ENCODE results near the gene KIAA0930. TPM values are rescaled to one million over a fixed set of nuclear protein-coding genes. Genes with fewer than 3 reads are reported as not detected.

The KIAA0930 gene
- total RNA-seq, 3 donors from 2014 or later (not counting 1 experiment from before 2014, with no cell fraction given), result 32.6 to 39.1 (median 38.4) TPM

GRCh38 chr22:45187891-45188290, 52.8 kb downstream of the KIAA0930 start:
- Histone ChIP-seq H3K27ac (ENCODE audit: low read length) (no peak overlapping the region), H3K36me3 (ENCODE audit: control insufficient read depth, insufficient read depth, low read length) (peaks cover 34% of the 10 kb centered on the region), H3K27me3 (ENCODE audit: control insufficient read depth, insufficient read depth, low read length) (no peaks in the 10 kb centered on the region), H3K4me3 (ENCODE audit: low read length) (no peak overlapping the region), H3K4me1 (ENCODE audit: control insufficient read depth, insufficient read depth, low read length) (no peaks in the 10 kb centered on the region), H3K9me3 (ENCODE audit: control insufficient read depth, insufficient read depth, low read length) (no peaks in the 10 kb centered on the region)
- WGBS (ENCODE audit: insufficient coverage), result 91% methylated on average over 4 of the region's 4 CpGs
- intact Hi-C loops (cut with micrococcal nuclease), result no loop called here
- H3K36me3 Mint-ChIP-seq, result peaks cover 12% of the 10 kb centered on the region
- no peaks in the 10 kb centered on the region for H3K9me3 Mint-ChIP-seq
- peaks cover 0 to 11% of the 10 kb centered on the region in 2 donors for H3K4me1 Mint-ChIP-seq
- no peak overlapping the region for H3K4me3 Mint-ChIP-seq
- ATAC-seq (no peak), DNase-seq (no peak)
- no peaks in the 10 kb centered on the region for H3K27me3 Mint-ChIP-seq (ENCODE audit: low read depth in 2 of 2)
- TF ChIP-seq CTCF (IDR thresholded peaks at IDR 0.05), result no peak
- peak overlapping the region in 1 of 2 donors; percentile 43 for H3K27ac Mint-ChIP-seq

- intact Hi-C loops (cut with micrococcal nuclease), result no loop called here
- Histone ChIP-seq H3K4me1 (ENCODE audit: control insufficient read depth, insufficient read depth, low read length) (no peaks in the 10 kb centered on the region), H3K27me3 (ENCODE audit: control insufficient read depth, insufficient read depth, low read length) (no peaks in the 10 kb centered on the region), H3K27ac (ENCODE audit: low read length) (no peak overlapping the region), H3K36me3 (ENCODE audit: control insufficient read depth, insufficient read depth, low read length) (peaks cover 47% of the 10 kb centered on the region), H3K4me3 (ENCODE audit: low read length) (no peak overlapping the region), H3K9me3 (ENCODE audit: control insufficient read depth, insufficient read depth, low read length) (no peaks in the 10 kb centered on the region)
- ATAC-seq, result no peak
- H3K4me1 Mint-ChIP-seq, result peaks cover 0 to 11% of the 10 kb centered on the region in 2 donors
- H3K27me3 Mint-ChIP-seq (ENCODE audit: low read depth in 2 of 2), result no peaks in the 10 kb centered on the region
- peak overlapping the region; percentile 26 to 69 for H3K27ac Mint-ChIP-seq
- H3K9me3 Mint-ChIP-seq, result no peaks in the 10 kb centered on the region
- peaks cover 12% of the 10 kb centered on the region for H3K36me3 Mint-ChIP-seq
- TF ChIP-seq CTCF (IDR thresholded peaks at IDR 0.05), result no peak
- no peak for DNase-seq
- H3K4me3 Mint-ChIP-seq, result no peak overlapping the region
- WGBS (ENCODE audit: insufficient coverage), result 81% methylated on average over 16 of the region's 16 CpGs
Observed at GRCh38 chr22:45185718-45186514, 54.8 kb downstream of the KIAA0930 start.

GRCh38 chr22:45183974-45184373, 56.7 kb downstream of the KIAA0930 start:
- no peak overlapping the region for H3K4me3 ChIP-seq (ENCODE audit: low read length)
- Mint-ChIP-seq H3K36me3 (peaks cover 12% of the 10 kb centered on the region), H3K27me3 (ENCODE audit: low read depth in 2 of 2) (no peaks in the 10 kb centered on the region), H3K9me3 (no peaks in the 10 kb centered on the region), H3K4me1 (peaks cover 12 to 16% of the 10 kb centered on the region in 2 donors), H3K27ac (peak overlapping the region in 1 of 2 donors; percentile 54), H3K4me3 (no peak overlapping the region)
- no peak for TF ChIP-seq CTCF (IDR thresholded peaks at IDR 0.05)
- no peaks in the 10 kb centered on the region for H3K4me1 ChIP-seq (ENCODE audit: control insufficient read depth, insufficient read depth, low read length)
- intact Hi-C loops (cut with micrococcal nuclease), result no loop called here
- H3K9me3 ChIP-seq (ENCODE audit: control insufficient read depth, insufficient read depth, low read length), result no peaks in the 10 kb centered on the region
- WGBS (ENCODE audit: insufficient coverage), result 94% methylated on average over 13 of the region's 13 CpGs
- ATAC-seq, result no peak
- DNase-seq, result no peak
- H3K36me3 ChIP-seq (ENCODE audit: control insufficient read depth, insufficient read depth, low read length), result peaks cover 61% of the 10 kb centered on the region
- no peak overlapping the region for H3K27ac ChIP-seq (ENCODE audit: low read length)
- H3K27me3 ChIP-seq (ENCODE audit: control insufficient read depth, insufficient read depth, low read length), result no peaks in the 10 kb centered on the region

Data from natural killer cell (primary cell).